HEK293T (cell line): ENCODE measurements around the gene MRNIP.

Source experiments
- BHLHE40 ChIP-seq: fragments of 450-650 bp; IDR thresholded peaks from 2 replicates; pipeline ENCODE4 v1.6.1; 2016; ENCODE audit warnings: mild to moderate bottlenecking, moderate library complexity, borderline replicate concordance
- FOXM1 ChIP-seq: fragments of 450-650 bp; IDR thresholded peaks from 2 replicates; pipeline ENCODE4 v1.6.1; 2017; ENCODE audit warnings: mild to moderate bottlenecking, borderline replicate concordance
- NFRKB ChIP-seq: fragments of 450-650 bp; IDR thresholded peaks from 2 replicates; pipeline ENCODE4 v1.6.1; 2016; ENCODE audit warnings: mild to moderate bottlenecking, moderate library complexity
- TARDBP ChIP-seq: fragments of 450-650 bp; IDR thresholded peaks from 2 replicates; pipeline ENCODE4 v1.6.1; 2016
- ZNF384 ChIP-seq: fragments of 450-650 bp; IDR thresholded peaks from 2 replicates; pipeline ENCODE4 v1.6.1; 2016

DNA sequence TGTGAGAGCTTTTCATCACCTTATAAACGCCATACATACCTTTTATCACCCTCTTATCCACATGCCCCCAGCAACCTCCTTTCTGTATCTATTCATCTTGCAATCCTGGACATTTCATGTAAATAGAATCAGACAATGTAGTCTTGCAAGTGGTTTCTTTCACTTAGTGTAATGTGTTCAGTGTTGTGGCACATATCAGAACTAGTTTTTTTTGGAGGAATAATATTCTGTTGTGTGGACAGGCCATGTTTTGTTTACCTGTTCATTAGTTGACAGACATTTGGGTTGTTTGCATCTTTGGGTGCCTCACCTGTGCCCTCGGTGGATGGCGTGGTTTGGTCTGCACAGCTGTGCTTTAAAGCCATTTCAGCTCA, 36.6 kb downstream of the MRNIP start:
- no peak for TF ChIP-seq FOXM1
- no peak for TF ChIP-seq NFRKB
- TF ChIP-seq ZNF384, result no peak
- no peak for TF ChIP-seq BHLHE40
- no peak for TF ChIP-seq TARDBP
